HG03135 (cell line): ENCODE results near the gene CLIP2.
A peak's percentile ranks its signal among the peaks of the same experiment; 100 is the strongest.
"Not testable (repeated sequence)": the region's sequence is repeated elsewhere in the genome, so short reads cannot be mapped to it uniquely, and the experiment has no call there.

Experiments used
- ATAC-seq: cut with Tn5 transposase; IDR thresholded peaks from one replicate; pipeline ENCODE4 v1.9.1; 2021; ENCODE audit warnings: mild to moderate bottlenecking, moderate library complexity; ENCODE audit not compliant: unreplicated experiment

The CLIP2 gene

DNA sequence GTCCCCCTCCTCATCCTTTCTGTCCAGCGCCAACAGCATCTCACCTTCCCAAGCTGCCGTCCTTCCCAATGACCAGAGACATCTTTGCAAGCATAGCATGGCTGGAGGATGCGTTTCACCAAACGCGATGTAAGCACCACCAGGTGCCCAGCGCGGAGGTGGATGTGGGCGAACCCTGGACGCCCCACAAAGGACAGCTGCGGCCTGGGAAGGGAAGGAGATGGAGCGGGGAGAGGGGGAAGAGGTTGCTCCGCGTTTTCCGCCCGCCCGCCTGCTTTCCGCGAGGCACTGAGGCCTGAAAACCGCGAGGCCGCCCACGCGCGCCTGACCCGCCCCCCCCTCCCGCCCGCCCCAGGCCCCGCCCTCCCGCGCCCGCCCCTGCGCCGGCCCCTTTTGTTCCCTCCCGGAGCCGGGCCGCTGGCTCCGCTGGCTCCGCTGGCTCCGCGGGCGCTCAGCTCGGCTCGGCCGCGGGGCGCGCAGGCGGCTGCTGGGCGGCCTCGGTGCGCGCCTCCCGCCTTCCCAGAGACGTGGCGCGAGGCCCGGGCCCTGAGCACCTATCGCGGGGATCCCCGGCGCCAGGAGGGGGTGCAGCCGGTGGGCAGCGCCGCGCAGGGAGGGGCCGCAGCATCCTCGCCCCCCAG, at the start of gene CLIP2:
Gene CLIP2, plus strand, starts transcription at position 390 of the 641 bp plus-strand sequence. CDS start 28,140 bp downstream, outside the sequence.
- peak; percentile 51 for ATAC-seq

DNA sequence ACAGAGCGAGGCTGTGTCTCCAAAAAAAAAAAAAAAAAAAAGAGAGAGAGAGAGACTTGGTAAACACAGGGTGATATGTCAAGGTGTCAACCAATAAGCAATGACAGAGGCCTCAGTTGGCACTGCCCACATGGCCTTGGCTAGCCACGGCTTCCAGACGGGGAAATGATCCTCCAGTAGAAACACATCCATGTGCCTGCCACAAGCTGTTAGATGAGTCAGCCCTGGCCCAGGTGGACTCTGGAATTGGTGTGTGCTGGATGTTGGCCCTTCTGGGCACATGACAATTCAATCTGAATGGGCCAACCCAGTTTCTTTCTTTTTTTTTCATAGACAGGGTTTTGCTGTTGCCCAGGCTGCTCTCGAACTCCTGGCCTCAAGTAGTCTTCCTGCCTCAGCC, 48.7 kb upstream of the CLIP2 start:
- ATAC-seq = no peak

DNA sequence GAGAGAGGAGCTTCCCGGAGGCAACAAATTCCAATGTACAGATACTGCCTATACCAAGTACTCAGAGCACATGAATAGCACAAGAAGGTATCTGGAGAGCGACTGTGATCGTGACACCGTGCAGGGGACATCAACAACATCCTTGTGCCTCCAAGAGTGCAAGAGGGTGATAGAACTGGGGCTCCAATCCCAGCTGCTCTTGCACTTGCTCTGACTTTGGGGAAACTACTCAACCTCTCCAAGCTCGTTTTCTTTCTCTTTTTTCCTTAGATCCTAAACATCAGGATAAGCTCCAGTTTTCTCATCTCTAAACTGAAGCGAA, 47.1 kb upstream of the CLIP2 start:
- ATAC-seq = no peak

DNA sequence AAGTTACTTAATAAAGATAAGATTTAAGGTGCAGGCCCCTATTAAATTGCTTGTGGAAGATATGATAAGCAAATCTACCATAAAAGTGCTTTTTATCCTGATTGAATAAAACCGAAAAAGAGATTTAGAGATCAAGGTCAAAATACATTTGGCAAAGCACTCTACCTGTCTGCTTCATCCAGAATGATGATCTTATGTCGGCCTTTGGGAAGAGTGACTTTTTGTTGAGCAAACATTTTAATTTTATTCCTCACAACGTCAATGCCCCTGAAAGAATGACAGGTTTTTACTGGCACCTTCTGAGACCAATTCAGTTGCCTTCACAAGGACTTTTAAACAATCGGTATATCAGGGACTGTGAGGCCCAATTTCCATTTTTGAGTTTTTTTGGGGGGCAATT, 42.7 kb upstream of the CLIP2 start:
- ATAC-seq = no peak

DNA sequence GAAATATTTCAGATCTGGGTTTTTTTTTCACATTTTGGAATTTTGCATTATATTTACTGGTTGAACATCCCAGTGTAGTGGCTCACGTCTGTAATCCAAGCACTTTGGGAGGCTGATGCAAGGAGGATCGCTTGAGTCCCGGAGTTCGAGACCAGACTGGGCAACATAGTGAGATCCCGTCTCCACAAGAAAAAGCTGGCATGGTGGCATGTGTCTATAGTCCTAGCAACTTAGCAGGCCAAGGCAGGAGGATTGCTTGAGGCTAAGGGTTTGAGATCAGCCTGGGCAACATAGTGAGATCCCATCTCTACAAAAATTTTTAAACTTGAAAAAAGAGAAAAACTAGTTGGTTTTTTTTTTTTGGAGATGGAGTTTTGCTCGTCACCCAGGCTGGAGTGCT, 41.1 kb upstream of the CLIP2 start:
- no peak for ATAC-seq

DNA sequence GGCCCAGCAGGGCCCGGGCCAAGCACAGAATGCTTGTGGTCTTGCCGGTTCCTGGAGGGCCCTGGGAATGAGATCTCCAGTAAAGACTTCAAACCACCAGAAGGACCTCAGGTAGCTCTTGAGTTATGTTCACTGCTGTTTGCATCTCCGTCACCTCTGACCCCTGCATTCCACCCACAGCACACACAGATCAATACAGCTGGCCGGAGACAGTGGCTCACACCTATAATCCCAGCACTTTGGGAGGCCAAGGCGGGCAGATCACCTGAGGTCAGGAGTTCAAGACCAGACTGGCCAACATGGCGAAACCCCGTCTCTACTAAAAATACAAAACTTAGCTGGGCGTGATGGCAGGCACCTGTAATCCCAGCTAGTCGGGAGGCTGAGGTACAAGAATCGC, 40.1 kb upstream of the CLIP2 start:
- not testable (repeated sequence) for ATAC-seq

DNA sequence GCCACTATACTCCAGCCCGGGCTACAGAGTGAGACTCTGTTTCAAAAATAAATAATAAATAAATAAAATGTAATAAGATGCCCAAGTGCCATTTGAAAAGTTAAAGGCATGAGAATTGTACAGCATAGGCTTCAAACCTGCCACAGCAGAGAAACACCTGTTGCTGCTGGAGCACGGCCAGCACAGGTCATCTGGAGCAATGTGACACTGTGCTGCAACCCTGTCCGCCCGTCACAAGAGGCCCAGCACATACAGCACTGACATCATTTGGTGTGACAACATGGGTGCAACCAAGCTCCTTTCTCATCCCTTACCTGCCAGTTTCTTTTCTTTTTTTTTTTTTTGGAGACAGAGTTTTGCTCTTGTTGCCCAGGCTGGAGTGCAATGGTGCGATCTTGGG, 36.3 kb upstream of the CLIP2 start:
- ATAC-seq = no peak

DNA sequence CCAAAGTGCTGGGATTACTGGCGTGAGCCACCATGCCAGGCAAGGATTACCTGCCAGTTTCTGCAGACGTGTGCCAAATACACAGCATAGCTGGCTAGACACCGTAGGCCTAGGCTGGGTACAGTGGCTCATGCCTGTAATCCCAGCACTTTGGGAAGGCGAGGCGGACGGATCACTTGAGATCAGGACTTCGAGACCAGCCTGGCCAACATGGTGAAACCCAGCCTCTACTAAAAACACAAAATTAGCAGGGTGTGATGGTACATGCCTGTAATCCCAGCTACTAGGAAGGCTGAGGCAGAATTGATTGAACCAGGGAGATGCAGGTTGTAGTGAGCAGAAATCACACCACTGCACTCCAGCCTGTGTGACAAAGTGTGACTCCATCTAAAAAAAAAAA, 35.9 kb upstream of the CLIP2 start:
- no peak for ATAC-seq

DNA sequence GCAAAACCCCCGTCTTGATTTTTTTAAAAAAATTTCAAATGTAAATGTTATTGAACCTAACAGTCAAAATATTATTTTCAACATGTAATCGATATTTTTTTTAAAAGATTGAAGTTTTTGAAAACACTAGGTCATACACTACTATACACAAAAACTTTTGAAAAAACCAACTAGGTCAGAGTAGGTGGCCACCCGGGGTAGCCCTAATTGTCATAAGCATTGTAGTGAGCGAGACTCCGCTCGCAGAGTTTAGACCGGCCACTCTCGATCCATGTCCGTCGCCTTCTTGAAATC, 35.4 kb upstream of the CLIP2 start:
- peak; percentile 12 for ATAC-seq

DNA sequence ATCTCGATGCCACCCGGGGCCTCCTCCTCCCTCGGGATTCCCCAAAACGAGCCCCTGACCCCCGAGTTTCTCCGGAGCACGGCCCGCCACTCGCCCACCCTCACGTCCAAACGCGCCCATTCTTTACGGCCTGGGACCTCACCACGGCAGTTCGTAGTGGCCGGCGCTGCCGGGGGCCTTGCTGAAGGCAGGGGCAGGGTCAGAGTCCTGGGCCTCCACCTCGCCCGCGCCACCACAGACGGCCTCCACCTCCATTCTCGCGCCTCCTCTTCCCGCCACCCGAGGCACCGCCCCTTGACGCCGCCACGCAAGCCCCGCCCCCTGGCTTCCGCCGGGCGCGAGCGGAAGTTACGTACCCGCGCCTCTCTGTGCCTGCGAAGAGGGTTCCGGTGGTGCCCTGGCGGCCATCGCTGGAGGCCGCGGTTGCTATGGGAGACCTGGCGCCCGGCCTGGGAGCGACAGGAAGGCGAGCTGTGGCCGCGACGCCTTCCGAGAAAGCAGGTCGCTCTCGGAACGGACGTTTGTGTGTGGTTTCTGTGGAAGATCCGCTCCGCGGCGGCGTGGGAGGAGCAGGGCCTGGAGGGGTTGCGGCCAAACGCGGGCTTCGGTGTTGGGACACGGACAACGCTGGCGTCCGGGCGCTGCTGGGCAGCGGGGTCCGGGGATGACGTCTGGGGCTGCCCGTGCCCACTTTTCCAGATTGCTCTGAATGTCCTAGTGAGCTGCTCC, 34.9 kb upstream of the CLIP2 start, which contains the start of gene RFC2:
Gene RFC2, minus strand, starts transcription at position 271 of the 729 bp plus-strand sequence. Its CDS starts 16 bp downstream, at position 255.
- ATAC-seq = peak; percentile 92

DNA sequence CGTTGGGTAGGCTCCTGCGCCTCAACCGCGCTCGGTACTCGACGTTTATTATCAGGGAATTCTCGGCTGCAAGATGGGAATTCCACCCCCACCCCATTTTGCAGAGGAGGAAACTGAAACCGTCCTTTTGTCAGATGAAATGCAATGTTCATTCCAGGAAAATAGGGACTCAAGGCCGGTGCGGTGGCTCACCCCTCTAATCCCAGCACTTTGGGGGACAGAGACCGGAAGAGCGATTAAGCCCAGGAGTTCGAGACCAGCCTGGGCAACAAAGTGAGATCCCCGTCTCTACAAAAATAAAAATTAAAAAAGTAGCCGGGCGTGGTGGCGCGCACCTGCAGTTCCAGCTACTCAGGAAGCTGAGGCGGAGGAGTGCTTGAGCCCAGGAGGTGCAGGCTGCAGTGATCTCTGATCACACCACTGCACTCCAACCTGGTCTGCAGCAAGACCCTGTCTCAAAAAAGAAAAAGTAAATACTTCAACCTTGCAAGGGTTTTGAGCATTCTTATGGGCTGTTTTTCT, 34.3 kb upstream of the CLIP2 start:
- no peak for ATAC-seq

DNA sequence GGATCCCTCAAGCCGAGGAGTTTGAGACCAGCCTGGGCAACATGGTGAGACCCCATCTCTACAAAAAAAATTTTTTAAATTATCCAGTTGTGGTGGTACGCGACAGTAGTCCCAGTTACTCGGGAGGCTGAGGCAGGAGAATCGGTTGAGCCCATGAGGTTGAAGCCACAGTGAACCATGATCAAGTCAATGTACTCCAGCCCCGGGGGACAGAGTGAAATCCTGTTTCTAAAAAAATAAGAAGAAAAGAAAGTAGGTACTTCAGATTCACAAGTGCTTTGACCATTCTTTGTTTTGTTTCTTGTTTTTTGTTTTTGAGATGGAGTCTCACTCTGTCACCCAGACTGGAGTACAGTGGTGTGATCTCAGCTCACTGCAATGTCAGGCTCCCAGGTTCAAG, 33.7 kb upstream of the CLIP2 start:
- ATAC-seq = not testable (repeated sequence)

DNA sequence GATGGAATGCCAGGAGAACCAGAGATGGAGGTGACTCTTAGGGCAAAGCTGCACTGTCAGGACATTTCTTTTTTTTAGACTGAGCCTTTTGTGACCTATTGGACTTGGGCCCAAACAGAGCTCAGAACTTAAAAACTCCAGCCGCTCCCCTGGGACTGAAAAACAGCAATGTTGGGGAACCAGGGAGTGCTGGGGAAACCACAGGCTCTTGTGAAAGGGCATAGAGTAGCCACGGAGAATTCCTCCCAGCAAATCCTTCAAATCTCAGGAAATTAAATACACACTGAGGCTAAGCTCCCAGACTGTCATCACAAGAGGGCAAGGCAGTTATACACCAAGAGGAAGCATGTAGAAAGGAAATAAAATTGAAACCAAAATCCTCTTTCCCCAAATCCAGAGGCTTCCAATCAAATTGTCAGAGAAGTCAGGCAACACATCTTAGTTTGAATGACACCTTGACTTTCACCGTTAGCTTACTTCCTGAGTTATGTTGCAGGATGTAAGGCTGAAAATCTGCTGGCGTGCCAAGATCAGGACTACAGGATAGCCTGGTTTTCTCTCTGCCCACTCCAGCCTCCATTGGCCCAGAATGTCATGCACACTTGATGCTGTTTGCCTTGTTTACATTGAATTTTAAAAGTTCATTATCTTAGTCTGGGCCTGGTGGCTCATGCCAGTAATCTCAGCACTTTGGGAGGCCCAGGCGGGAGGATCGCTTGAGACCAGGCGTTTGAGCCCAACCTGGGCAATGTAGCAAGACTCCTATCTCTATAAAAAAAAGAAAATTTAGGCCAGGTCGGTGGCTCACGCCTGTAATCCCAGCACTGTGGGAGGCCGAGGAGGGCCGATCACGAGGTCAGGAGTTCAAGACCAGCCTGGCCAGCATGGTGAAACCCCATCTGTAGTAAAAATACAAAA, 32.5 kb upstream of the CLIP2 start:
- ATAC-seq = no peak

DNA sequence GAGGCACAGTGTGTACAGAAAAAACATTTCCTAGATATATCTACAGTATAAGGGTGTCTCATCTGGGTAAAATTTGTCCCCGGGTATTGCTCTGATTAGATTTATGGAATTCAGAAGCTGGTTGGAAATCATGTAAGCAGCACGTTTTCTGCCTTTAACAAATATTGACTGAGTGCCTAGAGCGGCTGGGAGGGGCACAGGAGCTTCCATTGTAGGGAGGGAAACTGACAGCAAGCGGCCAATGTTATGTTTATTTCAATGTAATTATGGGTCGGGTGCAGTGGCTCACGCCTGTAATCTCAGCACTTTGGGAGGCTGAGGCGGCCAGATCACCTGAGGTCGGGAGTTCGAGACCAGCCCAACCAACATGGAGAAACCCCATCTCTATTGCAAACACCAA, 30.6 kb upstream of the CLIP2 start:
- ATAC-seq = no peak

DNA sequence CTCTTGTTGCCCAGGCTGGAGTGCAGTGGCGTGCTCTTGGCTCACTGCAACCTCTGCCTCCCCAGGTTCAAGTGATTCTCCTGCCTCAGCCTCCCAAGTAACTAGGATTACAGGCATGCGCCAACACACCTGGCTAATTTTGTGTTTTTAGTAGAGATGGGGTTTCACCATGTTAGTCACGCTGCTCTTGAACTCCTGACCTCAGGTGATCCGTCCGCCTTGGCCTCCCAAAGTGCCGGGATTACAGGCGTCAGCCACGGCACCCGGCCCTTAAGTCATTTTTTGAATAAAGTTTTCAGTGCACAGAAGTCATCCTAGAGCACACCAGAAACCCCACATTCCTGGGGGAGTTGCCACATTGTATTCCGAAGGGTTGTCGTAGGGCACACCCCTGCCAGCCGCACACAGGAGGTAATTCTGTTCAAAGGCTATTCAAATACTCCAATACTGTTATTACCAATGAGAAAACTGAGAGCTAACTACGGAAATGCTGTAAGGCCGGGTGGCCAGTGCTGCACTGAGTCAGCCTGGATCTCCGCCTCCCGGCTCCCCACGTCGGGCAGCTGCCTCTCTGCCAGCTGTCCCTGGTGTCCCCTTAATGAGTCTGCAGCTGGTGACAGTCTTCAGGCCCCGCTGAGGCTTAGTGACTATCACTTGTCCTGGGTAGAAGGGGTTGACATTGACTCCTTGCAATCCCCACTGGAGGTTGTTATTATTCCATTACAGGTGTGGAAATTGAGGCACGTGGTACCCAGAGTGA, 26.4 kb upstream of the CLIP2 start:
- ATAC-seq = no peak

DNA sequence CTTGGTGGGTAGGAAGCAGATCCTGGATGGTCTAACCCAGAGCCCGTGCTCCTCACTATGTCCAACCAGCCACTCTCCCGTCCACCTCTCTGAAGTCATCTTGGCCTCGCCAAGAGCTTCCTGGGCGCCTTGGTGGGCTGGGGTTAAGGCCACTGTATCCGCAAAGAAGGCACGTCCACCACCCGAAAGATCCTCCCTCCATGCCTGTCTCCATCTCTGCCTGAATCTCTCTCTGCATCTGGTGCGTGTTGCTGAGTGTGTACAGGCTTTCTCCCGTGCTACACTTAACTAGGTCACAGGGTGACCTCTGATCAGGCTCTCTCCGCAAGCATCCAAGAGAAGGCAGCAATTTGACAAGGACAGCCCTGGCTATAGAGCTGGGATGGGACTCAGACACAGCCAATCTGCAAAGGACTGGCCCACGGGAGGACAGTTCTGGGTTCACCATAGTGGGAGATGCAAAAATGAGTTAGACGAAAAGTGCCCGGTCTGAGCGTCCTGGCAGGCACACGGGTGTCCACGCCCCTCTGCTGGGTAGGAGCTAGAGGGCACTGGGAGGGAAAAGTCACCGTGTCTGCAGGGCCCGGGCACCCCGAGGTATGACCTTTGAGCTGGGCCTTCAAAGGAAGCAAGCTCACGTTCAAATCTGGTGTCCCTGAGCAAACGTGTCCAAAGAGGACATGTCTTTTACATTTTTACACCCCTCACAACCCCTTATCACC, 25.6 kb upstream of the CLIP2 start:
- no peak for ATAC-seq

DNA sequence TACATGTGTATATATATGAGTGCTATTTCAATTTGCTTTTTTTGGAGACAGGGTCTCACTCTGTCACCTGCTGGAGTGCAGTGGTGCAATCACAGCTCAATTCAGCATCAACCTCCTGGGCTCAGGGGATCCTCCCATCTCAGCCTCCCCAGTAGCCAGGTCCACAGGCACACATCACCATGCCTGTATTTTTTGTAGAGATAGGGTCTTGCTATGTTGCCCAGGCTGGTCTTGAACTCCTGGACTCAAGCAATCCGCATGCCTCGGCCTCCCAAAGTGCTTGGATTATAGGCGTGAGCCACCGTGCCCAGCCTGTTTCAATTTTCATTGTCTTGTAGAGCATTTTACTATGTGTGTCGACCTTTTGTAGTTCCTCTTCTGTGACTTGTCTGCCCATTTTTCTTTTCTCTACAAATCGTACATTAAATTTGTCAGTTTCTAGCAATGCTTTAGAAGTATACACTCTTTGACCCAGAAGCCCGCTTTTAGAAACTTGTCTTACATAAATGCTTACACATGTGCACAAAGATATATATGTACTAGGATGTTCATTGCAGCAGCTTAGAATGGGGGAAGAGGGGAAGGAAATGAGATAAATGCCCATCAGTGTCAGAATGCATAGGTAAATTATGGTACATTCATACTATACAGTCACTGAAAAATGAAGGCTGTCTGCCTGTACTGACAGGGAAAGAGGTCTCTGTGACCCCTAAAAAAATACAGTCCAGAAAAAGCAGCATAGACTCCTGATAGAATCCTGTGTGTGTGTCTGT, 22.8 kb upstream of the CLIP2 start:
- ATAC-seq = no peak

DNA sequence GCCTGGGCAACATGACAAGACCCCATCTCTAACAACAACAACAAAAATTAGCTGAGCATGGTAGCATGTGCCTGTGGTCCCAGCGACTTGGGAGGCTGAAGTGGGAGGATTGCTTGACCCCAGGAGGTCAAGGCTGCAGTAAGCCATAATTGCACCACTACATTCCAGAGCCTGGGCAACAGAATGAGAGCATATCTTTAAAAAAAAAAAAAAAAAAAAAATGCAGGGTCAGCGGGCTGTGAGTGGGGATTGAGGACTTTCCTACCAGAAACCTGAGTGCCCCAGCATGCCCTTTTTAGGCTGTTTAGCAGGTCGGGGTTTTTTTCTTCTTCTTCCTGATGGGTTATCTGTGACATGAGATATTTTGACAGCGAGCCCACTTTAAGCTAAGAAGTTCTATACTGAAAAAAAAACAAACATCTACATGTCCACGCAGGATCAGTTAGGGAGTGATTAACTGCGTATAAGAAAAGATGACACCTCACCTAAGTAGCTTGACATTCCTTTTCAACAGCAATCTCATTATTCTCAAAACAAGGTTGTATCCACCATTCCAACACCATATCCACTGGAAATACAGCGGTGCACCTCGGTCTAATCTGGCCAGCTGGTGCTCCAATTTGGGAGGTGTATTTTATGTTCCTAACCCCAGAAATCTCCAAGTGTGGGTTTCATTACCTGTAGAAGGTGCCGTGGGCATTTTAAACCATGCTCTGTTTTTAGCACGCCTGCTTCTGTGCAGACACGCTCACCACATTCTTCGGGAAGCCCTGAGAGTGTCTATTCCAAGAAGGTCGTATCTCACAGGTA, 21.2 kb upstream of the CLIP2 start:
- ATAC-seq = no peak
